ENCODE measurements around the gene GLT6D1.

DNA sequence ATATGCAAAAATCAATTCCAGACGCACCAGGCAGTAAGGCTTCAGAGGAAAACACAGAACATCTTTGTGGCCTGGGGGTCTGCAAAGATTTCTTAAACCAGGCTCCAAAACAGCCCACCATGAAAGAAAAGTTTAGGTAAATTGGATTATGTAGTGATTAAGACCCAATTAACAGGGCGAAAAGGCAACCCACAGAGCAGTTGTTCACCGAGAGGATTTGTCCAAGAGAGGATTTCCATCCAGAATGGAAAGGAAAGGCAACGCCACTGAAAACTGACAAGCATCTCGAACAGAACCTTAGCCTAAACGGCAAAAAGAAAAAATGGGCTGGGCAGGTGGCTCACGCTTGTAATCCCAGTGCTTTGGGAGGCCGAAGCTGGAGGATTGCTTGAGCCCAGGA lies 37.4 kb downstream of the GLT6D1 start:
- TF ChIP-seq, protein P1, sequence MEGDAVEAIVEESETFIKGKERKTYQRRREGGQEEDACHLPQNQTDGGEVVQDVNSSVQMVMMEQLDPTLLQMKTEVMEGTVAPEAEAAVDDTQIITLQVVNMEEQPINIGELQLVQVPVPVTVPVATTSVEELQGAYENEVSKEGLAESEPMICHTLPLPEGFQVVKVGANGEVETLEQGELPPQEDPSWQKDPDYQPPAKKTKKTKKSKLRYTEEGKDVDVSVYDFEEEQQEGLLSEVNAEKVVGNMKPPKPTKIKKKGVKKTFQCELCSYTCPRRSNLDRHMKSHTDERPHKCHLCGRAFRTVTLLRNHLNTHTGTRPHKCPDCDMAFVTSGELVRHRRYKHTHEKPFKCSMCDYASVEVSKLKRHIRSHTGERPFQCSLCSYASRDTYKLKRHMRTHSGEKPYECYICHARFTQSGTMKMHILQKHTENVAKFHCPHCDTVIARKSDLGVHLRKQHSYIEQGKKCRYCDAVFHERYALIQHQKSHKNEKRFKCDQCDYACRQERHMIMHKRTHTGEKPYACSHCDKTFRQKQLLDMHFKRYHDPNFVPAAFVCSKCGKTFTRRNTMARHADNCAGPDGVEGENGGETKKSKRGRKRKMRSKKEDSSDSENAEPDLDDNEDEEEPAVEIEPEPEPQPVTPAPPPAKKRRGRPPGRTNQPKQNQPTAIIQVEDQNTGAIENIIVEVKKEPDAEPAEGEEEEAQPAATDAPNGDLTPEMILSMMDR (IDR thresholded peaks at IDR 0.05; ENCODE audit: insufficient read depth, low read depth, low read length), result no peak
- no peak for TF ChIP-seq EZH2 (IDR thresholded peaks at IDR 0.05; ENCODE audit: insufficient read depth, low read length)

Measured in astrocyte (in vitro differentiated cells and primary cell).